ENCODE results near the gene GNB1L. TPM values are rescaled to one million over a fixed set of nuclear protein-coding genes. Genes with fewer than 3 reads are reported as not detected.
"Not testable (repeated sequence)": the region's sequence is repeated elsewhere in the genome, so short reads cannot be mapped to it uniquely, and the experiment has no call there.

GNB1L gene
- total and polyA plus RNA-seq, 2 donors = 11.2 to 15.4 TPM

- H3K27ac ChIP-seq (ENCODE audit: low read depth in 1 of 2, low read length in 1 of 2); H3K4me3 ChIP-seq (ENCODE audit: low read length in 2 of 2); H3K4me1 ChIP-seq (ENCODE audit: control insufficient read depth in 2 of 2, insufficient read depth in 2 of 2, low read length in 2 of 2); DNase-seq (ENCODE audit: low read depth in 6 of 9, low spot score in 9 of 9); H3K27me3 ChIP-seq (ENCODE audit: control insufficient read depth in 2 of 2, insufficient read depth in 1 of 2, low read length in 1 of 2): not testable (repeated sequence)
- H3K36me3 ChIP-seq (ENCODE audit: control insufficient read depth in 2 of 2, insufficient read depth in 2 of 2, low read length in 1 of 2) = peaks cover 21 to 30% of the 10 kb centered on the region in 2 donors
- WGBS = 98% methylated on average over 13 of the region's 13 CpGs
- H3K9me3 ChIP-seq (ENCODE audit: control insufficient read depth in 2 of 2, insufficient read depth in 1 of 2, low read length in 1 of 2) = peaks cover 1 to 29% of the 10 kb centered on the region in 2 donors
These were observed 62.2 kb downstream of the GNB1L start for GRCh38 chr22:19792383-19792896.

GRCh38 chr22:19791894-19792293 lies 62.8 kb downstream of the GNB1L start:
- Histone ChIP-seq H3K4me3 (ENCODE audit: low read length in 2 of 2) (no peak overlapping the region), H3K27me3 (ENCODE audit: control insufficient read depth in 2 of 2, insufficient read depth in 1 of 2, low read length in 1 of 2) (no peaks in the 10 kb centered on the region), H3K9me3 (ENCODE audit: control insufficient read depth in 2 of 2, insufficient read depth in 1 of 2, low read length in 1 of 2) (peaks cover 1 to 29% of the 10 kb centered on the region in 2 donors), H3K27ac (ENCODE audit: low read depth in 1 of 2, low read length in 1 of 2) (no peak overlapping the region), H3K4me1 (ENCODE audit: control insufficient read depth in 2 of 2, insufficient read depth in 2 of 2, low read length in 2 of 2) (no peaks in the 10 kb centered on the region), H3K36me3 (ENCODE audit: control insufficient read depth in 2 of 2, insufficient read depth in 2 of 2, low read length in 1 of 2) (peaks cover 21 to 30% of the 10 kb centered on the region in 2 donors)
- DNase-seq (ENCODE audit: low read depth in 6 of 9, low spot score in 9 of 9) = no peak

GRCh38 chr22:19791243-19791642 lies 63.4 kb downstream of the GNB1L start:
- H3K27ac ChIP-seq (ENCODE audit: low read depth in 1 of 2, low read length in 1 of 2) = no peak overlapping the region
- no peak for DNase-seq (ENCODE audit: low read depth in 6 of 9, low spot score in 9 of 9)
- peaks cover 1 to 29% of the 10 kb centered on the region in 2 donors for H3K9me3 ChIP-seq (ENCODE audit: control insufficient read depth in 2 of 2, insufficient read depth in 1 of 2, low read length in 1 of 2)
- no peak overlapping the region for H3K4me3 ChIP-seq (ENCODE audit: low read length in 2 of 2)
- H3K36me3 ChIP-seq (ENCODE audit: control insufficient read depth in 2 of 2, insufficient read depth in 2 of 2, low read length in 1 of 2) = peaks cover 21 to 28% of the 10 kb centered on the region in 2 donors
- H3K4me1 ChIP-seq (ENCODE audit: control insufficient read depth in 2 of 2, insufficient read depth in 2 of 2, low read length in 2 of 2) = no peaks in the 10 kb centered on the region
- no peaks in the 10 kb centered on the region for H3K27me3 ChIP-seq (ENCODE audit: control insufficient read depth in 2 of 2, insufficient read depth in 1 of 2, low read length in 1 of 2)

GRCh38 chr22:19789828-19790227 lies 64.8 kb downstream of the GNB1L start:
- Histone ChIP-seq H3K27ac (ENCODE audit: low read depth in 1 of 2, low read length in 1 of 2) (no peak overlapping the region), H3K4me1 (ENCODE audit: control insufficient read depth in 2 of 2, insufficient read depth in 2 of 2, low read length in 2 of 2) (no peaks in the 10 kb centered on the region), H3K27me3 (ENCODE audit: control insufficient read depth in 2 of 2, insufficient read depth in 1 of 2, low read length in 1 of 2) (no peaks in the 10 kb centered on the region), H3K36me3 (ENCODE audit: control insufficient read depth in 2 of 2, insufficient read depth in 2 of 2, low read length in 1 of 2) (peaks cover 21 to 22% of the 10 kb centered on the region in 2 donors), H3K9me3 (ENCODE audit: control insufficient read depth in 2 of 2, insufficient read depth in 1 of 2, low read length in 1 of 2) (peaks cover 1 to 29% of the 10 kb centered on the region in 2 donors), H3K4me3 (ENCODE audit: low read length in 2 of 2) (no peak overlapping the region)
- WGBS = 98% methylated on average over 6 of the region's 6 CpGs
- DNase-seq (ENCODE audit: low read depth in 6 of 9, low spot score in 9 of 9) = no peak

GRCh38 chr22:19789406-19789805 lies 65.3 kb downstream of the GNB1L start:
- peaks cover 1 to 29% of the 10 kb centered on the region in 2 donors for H3K9me3 ChIP-seq (ENCODE audit: control insufficient read depth in 2 of 2, insufficient read depth in 1 of 2, low read length in 1 of 2)
- peaks cover 21 to 22% of the 10 kb centered on the region in 2 donors for H3K36me3 ChIP-seq (ENCODE audit: control insufficient read depth in 2 of 2, insufficient read depth in 2 of 2, low read length in 1 of 2)
- H3K4me3 ChIP-seq (ENCODE audit: low read length in 2 of 2) = no peak overlapping the region
- DNase-seq (ENCODE audit: low read depth in 6 of 9, low spot score in 9 of 9) = no peak
- no peaks in the 10 kb centered on the region for H3K27me3 ChIP-seq (ENCODE audit: control insufficient read depth in 2 of 2, insufficient read depth in 1 of 2, low read length in 1 of 2)
- no peak overlapping the region for H3K27ac ChIP-seq (ENCODE audit: low read depth in 1 of 2, low read length in 1 of 2)
- no peaks in the 10 kb centered on the region for H3K4me1 ChIP-seq (ENCODE audit: control insufficient read depth in 2 of 2, insufficient read depth in 2 of 2, low read length in 2 of 2)
- 97% methylated on average over 16 of the region's 16 CpGs for WGBS

GRCh38 chr22:19788661-19789225 lies 65.9 kb downstream of the GNB1L start:
- Histone ChIP-seq H3K4me3 (ENCODE audit: low read length in 2 of 2) (no peak overlapping the region), H3K27me3 (ENCODE audit: control insufficient read depth in 2 of 2, insufficient read depth in 1 of 2, low read length in 1 of 2) (no peaks in the 10 kb centered on the region), H3K4me1 (ENCODE audit: control insufficient read depth in 2 of 2, insufficient read depth in 2 of 2, low read length in 2 of 2) (no peaks in the 10 kb centered on the region), H3K27ac (ENCODE audit: low read depth in 1 of 2, low read length in 1 of 2) (no peak overlapping the region), H3K36me3 (ENCODE audit: control insufficient read depth in 2 of 2, insufficient read depth in 2 of 2, low read length in 1 of 2) (peaks cover 21 to 22% of the 10 kb centered on the region in 2 donors), H3K9me3 (ENCODE audit: control insufficient read depth in 2 of 2, insufficient read depth in 1 of 2, low read length in 1 of 2) (peaks cover 1 to 29% of the 10 kb centered on the region in 2 donors)
- 99% methylated on average over 34 of the region's 34 CpGs for WGBS
- DNase-seq (ENCODE audit: low read depth in 6 of 9, low spot score in 9 of 9) = no peak

GRCh38 chr22:19787849-19788141 lies 66.9 kb downstream of the GNB1L start:
- Histone ChIP-seq H3K27ac (ENCODE audit: low read depth in 1 of 2, low read length in 1 of 2) (no peak overlapping the region), H3K9me3 (ENCODE audit: control insufficient read depth in 2 of 2, insufficient read depth in 1 of 2, low read length in 1 of 2) (peaks cover 1 to 32% of the 10 kb centered on the region in 2 donors), H3K27me3 (ENCODE audit: control insufficient read depth in 2 of 2, insufficient read depth in 1 of 2, low read length in 1 of 2) (no peaks in the 10 kb centered on the region), H3K4me3 (ENCODE audit: low read length in 2 of 2) (no peak overlapping the region), H3K4me1 (ENCODE audit: control insufficient read depth in 2 of 2, insufficient read depth in 2 of 2, low read length in 2 of 2) (no peaks in the 10 kb centered on the region), H3K36me3 (ENCODE audit: control insufficient read depth in 2 of 2, insufficient read depth in 2 of 2, low read length in 1 of 2) (peaks cover 21 to 22% of the 10 kb centered on the region in 2 donors)
- WGBS = 96% methylated on average over 9 of the region's 9 CpGs
- DNase-seq (ENCODE audit: low read depth in 6 of 9, low spot score in 9 of 9) = no peak

GRCh38 chr22:19786959-19787848 lies 67.5 kb downstream of the GNB1L start:
- WGBS = 99% methylated on average over 28 of the region's 28 CpGs
- peaks cover 0 to 3% of the 10 kb centered on the region in 2 donors for H3K27me3 ChIP-seq (ENCODE audit: control insufficient read depth in 2 of 2, insufficient read depth in 1 of 2, low read length in 1 of 2)
- H3K4me1 ChIP-seq (ENCODE audit: control insufficient read depth in 2 of 2, insufficient read depth in 2 of 2, low read length in 2 of 2) = no peaks in the 10 kb centered on the region
- peaks cover 1 to 31% of the 10 kb centered on the region in 2 donors for H3K9me3 ChIP-seq (ENCODE audit: control insufficient read depth in 2 of 2, insufficient read depth in 1 of 2, low read length in 1 of 2)
- no peak for DNase-seq (ENCODE audit: low read depth in 6 of 9, low spot score in 9 of 9)
- no peak overlapping the region for H3K4me3 ChIP-seq (ENCODE audit: low read length in 2 of 2)
- H3K36me3 ChIP-seq (ENCODE audit: control insufficient read depth in 2 of 2, insufficient read depth in 2 of 2, low read length in 1 of 2) = peaks cover 21 to 22% of the 10 kb centered on the region in 2 donors
- H3K27ac ChIP-seq (ENCODE audit: low read depth in 1 of 2, low read length in 1 of 2) = no peak overlapping the region

- Histone ChIP-seq H3K9me3 (ENCODE audit: control insufficient read depth in 2 of 2, insufficient read depth in 1 of 2, low read length in 1 of 2) (peaks cover 1 to 21% of the 10 kb centered on the region in 2 donors), H3K36me3 (ENCODE audit: control insufficient read depth in 2 of 2, insufficient read depth in 2 of 2, low read length in 1 of 2) (peaks cover 14 to 20% of the 10 kb centered on the region in 2 donors), H3K27ac (ENCODE audit: low read depth in 1 of 2, low read length in 1 of 2) (no peak overlapping the region), H3K4me1 (ENCODE audit: control insufficient read depth in 2 of 2, insufficient read depth in 2 of 2, low read length in 2 of 2) (no peaks in the 10 kb centered on the region), H3K27me3 (ENCODE audit: control insufficient read depth in 2 of 2, insufficient read depth in 1 of 2, low read length in 1 of 2) (peaks cover 0 to 3% of the 10 kb centered on the region in 2 donors), H3K4me3 (ENCODE audit: low read length in 2 of 2) (no peak overlapping the region)
- DNase-seq (ENCODE audit: low read depth in 6 of 9, low spot score in 9 of 9) = no peak
- WGBS = 94% methylated on average over 6 of the region's 6 CpGs
These were observed 68.4 kb downstream of the GNB1L start for GRCh38 chr22:19786264-19786585.

All from thymus (tissue), 11 donors.